Measurements from ENCODE around the gene MDK.

GRCh38 chr11:46351606-46352005, 29.9 kb upstream of the MDK start:
- TF ChIP-seq GABPA (IDR thresholded peaks at IDR 0.05; ENCODE audit: low read depth), result no peak
- TF ChIP-seq POLR2AphosphoS5 (IDR thresholded peaks at IDR 0.05; ENCODE audit: low read depth), result no peak
- TF ChIP-seq CTCF (IDR thresholded peaks at IDR 0.05; ENCODE audit: insufficient read depth, low read length), result no peak
- TF ChIP-seq REST (IDR thresholded peaks at IDR 0.05; ENCODE audit: insufficient replicate concordance, low read depth), result no peak
- TF ChIP-seq SPI1 (IDR thresholded peaks at IDR 0.05; ENCODE audit: borderline replicate concordance, low read depth), result no peak

All from HL-60 (cell line).